Mammary epithelial cell (primary cell): Measurements from ENCODE around the gene NASP.

Experiments
- CTCF ChIP-seq, 2 donors: IDR thresholded peaks in 1 of 2; conservative IDR thresholded peaks in 1 of 2; 2 replicates each; pipeline ENCODE4 v1.5.1; 2011 to 2012; ENCODE audit warnings: inconsistent platforms in 2 of 2, low read length in 2 of 2, mild to moderate bottlenecking in 2 of 2, control low read depth in 1 of 2, low read depth in 1 of 2; ENCODE audit not compliant: insufficient read depth in 1 of 2; ENCODE audit errors: extremely low read depth in 1 of 2
- EZH2 ChIP-seq: IDR thresholded peaks from 2 replicates; pipeline ENCODE4 v1.6.1; 2012; ENCODE audit warnings: low read length, inconsistent platforms, borderline replicate concordance

- TF ChIP-seq CTCF (conservative IDR thresholded peaks at IDR 0.05 in 1 of 2, IDR thresholded peaks at IDR 0.05 in 1 of 2; ENCODE audit: extremely low read depth in 1 of 2, insufficient read depth in 1 of 2, low read depth in 1 of 2, low read length in 2 of 2) (no peak), EZH2 (no peak)
Measured at GRCh38 chr1:45617618-45618017, 33.8 kb downstream of the NASP start.
